HG03095 (cell line): ENCODE data around the gene LPIN1.
"Not testable (repeated sequence)": the region's sequence is repeated elsewhere in the genome, so short reads cannot be mapped to it uniquely, and the experiment has no call there.

Source experiments
- ATAC-seq: cut with Tn5 transposase; IDR thresholded peaks from one replicate; pipeline ENCODE4 v1.9.1; 2021; ENCODE audit warnings: moderate library complexity; ENCODE audit not compliant: unreplicated experiment

The LPIN1 gene

DNA sequence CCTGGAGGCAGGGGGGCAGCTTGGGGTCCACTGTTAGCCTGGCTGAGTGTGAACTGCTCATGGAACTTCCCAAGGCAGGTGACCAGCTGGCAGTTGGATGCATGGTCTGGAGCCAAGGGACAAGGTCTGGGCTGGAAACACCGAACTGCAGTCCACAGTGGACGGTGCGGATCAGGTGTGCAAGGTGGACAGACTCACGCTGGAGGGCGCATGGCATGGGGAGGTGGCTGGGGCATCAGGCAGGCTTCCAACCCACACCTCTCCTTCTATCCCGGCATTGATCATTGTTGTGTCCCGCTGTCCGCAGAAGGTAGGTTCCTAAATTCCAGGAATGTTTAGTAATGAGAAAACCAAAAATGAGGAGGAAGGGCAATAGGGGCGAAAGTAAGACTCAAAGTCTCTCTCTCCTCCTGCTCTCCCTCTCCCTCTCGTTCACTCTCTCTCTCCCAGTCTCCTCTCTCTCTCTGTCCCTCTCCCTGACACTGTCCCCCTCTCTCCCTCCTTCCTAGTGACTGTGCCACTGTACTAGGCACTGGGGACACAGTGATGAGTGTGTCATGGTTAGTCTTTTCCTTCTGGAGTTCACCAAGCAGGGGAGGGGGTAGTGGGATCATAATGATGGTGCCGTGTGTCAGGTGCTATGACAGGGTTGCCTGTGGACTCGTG, 30.3 kb upstream of the LPIN1 start:
- ATAC-seq: no peak

- ATAC-seq: no peak
Observed at GRCh38 chr2:11716689-11717321, 29.6 kb upstream of the LPIN1 start.

GRCh38 chr2:11717623-11718022, 28.8 kb upstream of the LPIN1 start:
- no peak for ATAC-seq

- ATAC-seq: no peak
Observed at GRCh38 chr2:11718606-11719005, 27.8 kb upstream of the LPIN1 start.

GRCh38 chr2:11719230-11719977, 27.0 kb upstream of the LPIN1 start:
- no peak for ATAC-seq

- no peak for ATAC-seq
Observed at GRCh38 chr2:11720752-11721151, 25.7 kb upstream of the LPIN1 start.

- no peak for ATAC-seq
Observed at GRCh38 chr2:11722292-11723060, 24.0 kb upstream of the LPIN1 start.

- ATAC-seq: no peak
Observed at GRCh38 chr2:11723061-11723371, 23.4 kb upstream of the LPIN1 start.

GRCh38 chr2:11724151-11724550, 22.3 kb upstream of the LPIN1 start:
- ATAC-seq: no peak

DNA sequence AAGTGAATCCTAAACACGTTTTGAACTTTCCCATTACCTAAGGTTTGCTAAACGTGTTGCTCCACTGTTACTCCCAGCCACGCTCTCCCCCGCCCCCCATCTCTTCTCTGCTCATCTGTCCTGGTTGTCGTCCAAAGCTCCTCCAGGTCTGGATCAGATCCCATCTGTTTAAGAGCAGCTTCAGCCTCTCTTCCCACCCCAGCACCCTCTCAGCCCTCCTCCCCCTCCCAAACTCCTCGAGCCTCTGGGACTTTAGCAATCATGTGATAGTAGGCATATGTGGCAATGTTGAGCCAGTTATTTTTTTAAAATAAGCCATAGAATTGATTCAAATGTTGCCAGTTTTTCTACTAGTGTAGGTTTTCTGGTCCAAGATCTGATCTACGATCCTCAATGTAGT, 20.0 kb upstream of the LPIN1 start:
- no peak for ATAC-seq

DNA sequence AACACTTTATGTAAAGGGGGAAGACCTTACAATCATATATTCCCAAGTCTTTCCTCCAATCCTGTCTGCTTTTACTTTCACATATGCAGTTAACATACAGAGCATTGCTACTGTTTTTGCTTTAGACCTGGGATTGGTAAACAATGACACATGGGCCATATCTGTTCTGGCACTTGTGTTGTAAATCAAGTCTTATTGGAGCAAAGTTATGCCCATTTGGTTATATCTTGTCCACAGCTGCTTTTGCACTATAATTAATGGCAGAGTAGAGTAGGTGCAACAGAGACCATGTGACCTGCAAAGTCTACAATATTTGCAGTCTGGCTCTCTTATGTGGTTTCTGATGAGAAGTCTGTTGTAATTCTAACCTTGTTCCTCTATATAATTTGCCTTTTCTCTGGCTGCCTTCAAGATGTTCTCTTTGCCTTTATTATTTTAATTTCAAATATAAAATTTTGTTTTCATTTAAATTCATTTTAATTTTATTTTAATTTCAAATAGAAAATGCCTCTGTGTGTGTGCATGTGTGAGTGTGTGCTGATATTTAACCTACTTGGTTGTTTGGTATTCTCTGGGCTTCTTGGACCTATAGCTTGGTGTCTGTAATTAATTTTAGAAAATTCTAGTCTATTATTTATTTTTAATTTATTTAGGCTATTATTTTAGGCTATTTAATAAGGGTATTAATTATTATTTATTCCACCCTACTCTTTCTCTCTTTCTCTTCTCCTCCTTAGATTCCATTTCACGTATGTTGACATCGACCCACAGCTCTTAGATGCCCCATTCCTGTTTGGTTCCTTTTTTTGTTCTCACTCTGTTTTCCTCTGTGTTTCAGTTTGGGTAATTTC, 16.8 kb upstream of the LPIN1 start:
- no peak for ATAC-seq

GRCh38 chr2:11731214-11731984, 15.0 kb upstream of the LPIN1 start:
- ATAC-seq: not testable (repeated sequence)

DNA sequence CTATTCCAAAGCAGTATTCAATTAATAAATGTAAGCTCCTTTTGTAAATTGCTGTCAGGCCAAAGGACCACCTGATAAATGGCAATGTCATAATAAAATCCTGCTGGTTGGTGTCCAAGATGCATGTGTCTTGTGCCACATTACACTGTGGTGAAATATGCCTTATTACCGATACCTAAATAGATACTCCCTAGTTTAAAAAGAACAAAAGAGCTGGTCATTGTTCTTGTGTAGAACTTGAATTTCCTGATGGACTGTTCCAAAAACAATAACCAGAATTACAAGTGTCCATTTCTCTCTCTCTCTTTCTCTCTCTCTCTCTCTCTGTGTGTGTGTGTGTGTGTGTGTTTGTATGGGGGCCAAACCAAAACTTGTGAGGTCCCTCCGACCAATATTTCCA, 13.8 kb upstream of the LPIN1 start:
- ATAC-seq: no peak

GRCh38 chr2:11737852-11738251, 8.6 kb upstream of the LPIN1 start:
- not testable (repeated sequence) for ATAC-seq

DNA sequence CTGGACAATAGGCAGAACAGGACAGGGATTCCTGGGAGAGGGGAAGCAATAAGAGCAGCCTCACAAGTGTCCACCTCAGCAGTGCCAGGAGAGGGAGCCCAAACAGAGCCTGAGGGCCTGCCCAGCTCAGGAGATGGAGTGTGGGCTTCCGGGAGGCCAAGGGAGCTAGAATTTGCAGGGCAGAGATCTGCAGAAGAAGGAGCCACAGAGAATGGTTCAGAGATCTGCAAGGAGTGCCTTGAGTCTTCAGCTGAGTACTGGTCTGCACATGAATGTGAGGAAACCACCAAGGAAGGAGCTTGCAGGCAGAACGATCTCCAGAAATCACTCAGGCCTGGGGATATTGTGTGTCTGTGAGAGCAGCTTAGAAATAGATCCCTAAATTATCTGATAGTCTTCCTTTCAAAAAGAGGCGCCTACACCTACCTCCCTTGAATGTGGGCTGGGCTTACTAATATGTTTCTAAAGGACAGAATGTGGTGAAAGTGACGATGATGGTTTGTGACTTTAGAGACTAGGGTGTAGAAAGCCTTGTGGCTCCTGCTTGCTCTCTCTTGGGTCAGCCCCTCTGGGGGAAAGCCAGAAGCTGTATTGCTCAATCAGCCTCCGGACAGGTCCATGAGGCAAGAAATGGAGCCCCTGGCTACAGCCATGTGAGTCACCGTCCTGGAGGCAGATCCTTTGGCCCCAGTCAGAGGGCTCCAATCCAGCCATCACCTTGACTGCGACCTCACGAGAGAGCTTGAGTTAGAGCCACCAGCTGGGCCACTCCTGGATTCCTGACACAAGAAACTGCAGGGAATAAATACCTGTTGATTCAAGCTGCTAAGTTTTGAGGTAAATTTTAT, 7.6 kb upstream of the LPIN1 start:
- ATAC-seq: peak; percentile 64

GRCh38 chr2:11740723-11741122, 5.7 kb upstream of the LPIN1 start:
- ATAC-seq: no peak

DNA sequence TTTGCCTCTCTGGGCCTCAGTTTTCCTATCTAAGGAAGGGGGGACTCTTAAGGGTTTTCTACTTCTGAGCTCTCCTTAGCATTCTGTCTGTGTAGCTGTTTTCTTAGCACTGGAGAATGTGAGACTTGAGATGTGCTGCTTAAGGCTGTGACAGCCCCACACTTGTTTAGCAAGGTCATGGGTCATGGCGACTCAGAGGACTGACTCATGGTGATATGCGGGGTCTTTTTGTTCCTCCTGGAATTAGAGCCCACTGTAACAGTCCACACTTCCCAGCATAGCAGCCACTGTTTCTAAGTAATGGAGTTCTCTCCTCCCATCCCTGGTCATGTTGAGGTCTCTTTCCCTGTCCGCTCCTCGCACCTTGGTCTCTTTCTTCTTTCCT, 4.1 kb upstream of the LPIN1 start:
- ATAC-seq: no peak

DNA sequence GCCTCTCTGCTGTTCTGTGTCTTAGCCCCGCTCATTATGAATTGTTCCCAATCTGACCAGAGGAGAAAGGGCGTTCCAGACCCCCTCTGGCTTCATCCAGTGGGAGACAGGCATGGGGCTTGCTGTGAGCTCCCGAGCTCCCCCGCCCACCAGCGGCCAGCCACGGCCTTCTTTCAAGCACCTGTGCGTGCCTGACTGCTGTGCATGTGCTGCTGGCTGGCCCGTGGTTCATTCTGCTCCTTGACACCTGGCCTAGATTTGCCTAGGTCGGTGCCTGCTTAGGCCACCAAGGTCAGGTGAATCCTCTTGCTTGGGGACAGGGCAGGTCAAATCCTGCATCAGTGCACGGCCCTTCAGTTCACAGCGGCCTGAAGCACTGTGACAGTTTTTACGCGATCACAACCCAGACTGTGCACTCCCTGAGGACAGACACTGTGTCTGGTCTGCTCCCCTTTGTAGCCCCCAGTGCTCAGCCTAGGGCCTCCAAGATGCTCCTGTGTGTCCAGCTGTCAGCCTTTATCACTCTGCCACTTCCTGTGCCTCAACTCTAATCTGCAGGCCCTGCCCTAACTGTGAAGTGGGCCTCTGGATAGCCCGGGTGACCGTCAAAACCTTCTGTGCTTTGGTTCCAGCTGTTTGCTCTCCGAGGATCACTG, 3.6 kb upstream of the LPIN1 start:
- no peak for ATAC-seq

DNA sequence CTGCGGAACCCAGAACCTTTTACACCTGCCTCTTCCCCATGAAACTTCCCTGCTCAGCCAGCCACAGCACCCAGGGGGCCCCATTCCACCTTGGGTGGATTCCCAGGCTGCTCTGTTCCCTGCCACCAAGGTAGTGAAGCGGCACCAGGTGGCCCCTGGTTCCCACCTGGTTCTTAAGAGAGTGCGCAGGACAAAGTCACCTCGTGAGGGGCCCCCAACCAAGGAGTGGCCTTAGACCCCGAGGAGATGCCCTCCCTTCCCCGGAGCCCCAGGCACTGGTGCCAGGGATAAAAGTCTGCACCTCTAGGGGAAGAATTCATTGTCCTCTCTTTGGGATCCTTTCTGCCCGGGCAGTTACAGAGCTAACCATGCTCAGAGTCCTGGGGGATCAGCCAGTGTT, 3.1 kb upstream of the LPIN1 start:
- ATAC-seq: no peak
